Measurements from ENCODE around the gene ZNF367.

- TF ChIP-seq EZH2 (IDR thresholded peaks at IDR 0.05) (no peak), POLR2AphosphoS5 (IDR thresholded peaks at IDR 0.05; ENCODE audit: borderline replicate concordance, low read depth, low read length) (no peak)
Measured at GRCh38 chr9:96386157-96386556, 32.0 kb downstream of the ZNF367 start.
